GM19463 (cell line): ENCODE data around the gene TMCC2.
"Not testable (repeated sequence)": the region's sequence is repeated elsewhere in the genome, so short reads cannot be mapped to it uniquely, and the experiment has no call there.

Experiments used
- ATAC-seq: cut with Tn5 transposase; IDR thresholded peaks from one replicate; pipeline ENCODE4 v1.9.1; 2021; ENCODE audit warnings: mild to moderate bottlenecking, moderate library complexity; ENCODE audit not compliant: unreplicated experiment

TMCC2 gene

DNA sequence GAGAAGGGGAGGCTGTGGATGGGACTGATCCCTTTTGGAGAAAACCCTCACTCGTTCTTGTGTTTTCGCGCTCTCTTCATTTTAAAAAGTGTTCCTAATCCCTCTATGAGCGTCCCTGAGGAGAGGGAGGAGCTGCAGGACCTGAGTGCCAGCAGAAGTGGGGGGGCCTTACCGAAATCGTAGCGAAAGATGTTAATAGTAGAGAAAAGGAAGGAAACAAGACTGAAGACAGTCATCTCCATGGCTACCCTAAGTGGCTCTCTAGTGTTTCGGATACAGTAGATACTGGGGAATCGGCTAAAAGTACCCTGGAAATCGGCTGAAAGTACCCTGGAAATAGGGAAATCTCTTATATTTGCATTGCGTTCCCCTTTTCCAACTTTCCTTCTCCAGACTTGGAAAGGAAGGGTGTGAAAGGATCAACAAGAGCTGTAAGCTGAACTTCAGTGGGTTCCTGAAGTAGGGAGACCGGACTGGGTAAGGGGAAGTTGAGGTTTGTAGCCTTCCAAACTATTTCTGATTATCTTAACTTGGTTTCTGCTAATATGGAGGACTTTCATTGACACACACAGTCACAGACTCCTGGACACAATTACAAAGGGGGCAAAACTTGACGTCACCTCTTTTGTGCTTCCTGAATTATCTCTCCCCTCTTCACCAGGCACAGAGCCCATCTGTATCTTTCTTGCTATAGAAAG, 15.8 kb upstream of the TMCC2 start:
- ATAC-seq, result no peak

DNA sequence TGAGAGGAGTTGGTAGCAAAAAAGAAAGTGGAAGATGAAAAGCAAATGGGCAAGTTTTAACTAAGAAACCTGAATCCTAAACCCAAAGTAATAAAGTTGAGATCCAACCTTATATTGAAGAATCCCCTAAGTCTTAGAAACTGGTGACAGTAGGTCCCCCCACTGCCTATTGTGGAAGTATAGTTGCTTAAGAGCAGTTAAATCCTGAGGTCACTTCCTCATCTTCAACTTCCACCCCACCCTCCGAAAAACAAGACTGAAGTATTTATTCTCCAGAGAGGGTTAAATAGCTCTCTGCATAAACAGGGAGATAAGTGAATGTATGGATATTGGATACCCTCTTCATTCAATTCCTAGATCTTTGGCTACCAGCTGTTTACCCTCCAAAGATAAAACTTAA, 13.0 kb upstream of the TMCC2 start:
- ATAC-seq, result no peak

DNA sequence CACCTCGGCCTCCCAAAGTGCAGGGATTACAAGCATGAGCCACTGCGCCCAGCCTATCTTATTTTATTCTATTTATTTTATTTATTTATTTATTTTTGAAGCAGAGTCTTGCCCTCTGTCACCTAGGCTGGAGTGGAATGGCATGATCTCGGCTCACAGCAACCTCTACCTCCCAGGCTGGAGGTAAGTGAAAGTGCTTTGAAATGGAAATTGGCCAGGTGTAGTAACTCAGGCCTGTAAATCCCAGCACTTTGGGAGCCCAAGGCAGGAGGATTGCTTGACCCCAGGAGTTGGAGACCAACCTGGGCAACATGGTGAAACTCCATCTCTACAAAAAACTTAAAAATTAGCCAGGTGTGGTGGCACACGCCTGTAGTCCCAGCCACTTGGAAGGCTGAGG, 11.2 kb upstream of the TMCC2 start:
- ATAC-seq, result no peak

DNA sequence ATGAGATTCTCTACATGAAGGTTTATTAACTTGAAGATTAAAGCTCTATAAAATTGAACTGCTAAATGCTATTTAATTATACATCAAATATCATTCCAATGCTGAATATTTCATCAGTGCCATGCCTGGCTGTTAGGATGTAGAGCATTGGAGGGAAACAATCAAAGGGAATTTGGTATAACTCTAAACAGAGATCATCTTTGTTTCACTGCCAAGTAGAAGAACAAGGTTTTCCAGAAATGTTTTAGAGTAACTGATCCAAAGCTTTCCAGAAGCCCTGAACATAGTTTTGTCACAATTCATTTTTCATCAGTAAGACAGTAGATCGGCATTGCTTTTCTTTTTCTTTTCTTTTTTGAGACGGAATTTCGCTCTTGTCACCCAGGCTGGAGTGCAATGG, 10.3 kb upstream of the TMCC2 start:
- ATAC-seq, result no peak

DNA sequence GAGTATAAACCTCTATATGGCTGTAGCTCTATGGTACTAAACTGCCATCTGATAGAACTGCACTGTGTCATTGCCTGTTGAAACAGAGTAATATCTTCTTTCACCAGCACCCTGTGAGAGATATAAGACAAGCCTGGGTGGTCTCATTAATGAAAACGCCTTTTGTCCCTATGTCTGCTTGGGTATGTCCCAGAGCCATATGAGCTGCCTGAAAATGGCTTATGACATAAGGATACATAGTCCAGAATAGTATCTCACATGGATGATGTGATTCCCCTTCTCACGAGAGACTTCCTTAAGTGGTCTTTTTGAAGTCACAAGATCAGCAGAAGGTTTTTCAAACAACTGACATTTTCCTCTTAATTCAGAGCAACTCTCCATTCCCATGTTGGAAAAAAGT, 7.3 kb upstream of the TMCC2 start:
- ATAC-seq, result no peak

DNA sequence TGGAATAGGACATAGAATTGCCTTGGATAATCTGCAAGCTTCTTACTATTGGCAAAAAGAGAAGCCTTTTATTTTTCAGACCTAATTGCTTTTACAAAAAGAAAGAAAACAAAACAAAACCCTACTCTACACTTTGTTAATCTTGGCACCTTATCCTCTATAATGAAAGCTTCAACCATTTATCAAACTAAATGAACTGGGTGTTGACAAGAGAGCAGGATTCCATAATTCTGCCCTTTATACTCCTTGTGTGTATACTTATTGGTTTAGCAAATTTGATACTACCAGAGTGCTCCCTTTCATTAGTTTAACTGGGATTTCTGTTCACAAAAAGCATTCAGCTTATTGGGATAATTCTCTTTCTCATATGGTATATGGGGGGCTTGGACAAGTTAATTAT, 3.0 kb upstream of the TMCC2 start:
- no peak for ATAC-seq

DNA sequence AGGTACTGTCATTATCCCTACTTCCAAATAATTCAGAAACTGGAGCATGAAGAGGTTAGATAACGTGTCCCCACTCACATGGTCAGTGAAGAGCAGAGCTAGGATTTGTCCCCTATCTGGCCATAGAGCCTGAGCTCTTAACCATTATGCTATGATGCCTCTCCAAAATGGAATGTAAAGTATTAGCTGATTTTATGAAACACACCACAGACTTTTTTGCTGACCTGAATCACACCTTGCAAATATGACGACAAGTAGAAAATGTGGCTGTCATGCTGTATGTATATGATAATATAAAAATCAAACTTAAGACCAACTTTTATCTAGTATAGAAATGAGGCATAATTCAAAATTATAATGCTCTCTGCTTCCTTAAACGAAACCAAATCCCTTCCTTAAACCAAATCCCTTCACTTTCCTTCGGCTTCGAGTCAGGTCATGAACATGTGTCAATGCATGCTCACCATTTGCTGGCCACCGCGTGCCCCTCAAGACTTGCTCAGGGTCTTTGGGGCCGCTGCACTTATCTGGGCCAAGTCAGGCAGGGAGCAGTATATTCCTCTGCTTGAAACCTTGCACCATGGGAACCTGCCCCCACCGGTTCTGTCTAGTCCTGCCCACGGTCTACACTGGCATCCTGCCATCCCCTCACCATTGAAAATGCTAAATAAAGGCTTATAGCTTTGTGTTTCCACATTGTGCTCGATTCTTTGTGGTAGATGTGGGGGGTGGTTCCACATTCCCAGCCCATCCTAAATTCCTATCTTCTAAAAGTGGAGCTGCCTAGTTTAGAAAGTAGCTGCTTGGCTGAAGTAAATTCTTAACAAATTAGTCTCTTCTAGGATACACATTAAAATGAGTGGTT, 1.6 kb upstream of the TMCC2 start:
- no peak for ATAC-seq

DNA sequence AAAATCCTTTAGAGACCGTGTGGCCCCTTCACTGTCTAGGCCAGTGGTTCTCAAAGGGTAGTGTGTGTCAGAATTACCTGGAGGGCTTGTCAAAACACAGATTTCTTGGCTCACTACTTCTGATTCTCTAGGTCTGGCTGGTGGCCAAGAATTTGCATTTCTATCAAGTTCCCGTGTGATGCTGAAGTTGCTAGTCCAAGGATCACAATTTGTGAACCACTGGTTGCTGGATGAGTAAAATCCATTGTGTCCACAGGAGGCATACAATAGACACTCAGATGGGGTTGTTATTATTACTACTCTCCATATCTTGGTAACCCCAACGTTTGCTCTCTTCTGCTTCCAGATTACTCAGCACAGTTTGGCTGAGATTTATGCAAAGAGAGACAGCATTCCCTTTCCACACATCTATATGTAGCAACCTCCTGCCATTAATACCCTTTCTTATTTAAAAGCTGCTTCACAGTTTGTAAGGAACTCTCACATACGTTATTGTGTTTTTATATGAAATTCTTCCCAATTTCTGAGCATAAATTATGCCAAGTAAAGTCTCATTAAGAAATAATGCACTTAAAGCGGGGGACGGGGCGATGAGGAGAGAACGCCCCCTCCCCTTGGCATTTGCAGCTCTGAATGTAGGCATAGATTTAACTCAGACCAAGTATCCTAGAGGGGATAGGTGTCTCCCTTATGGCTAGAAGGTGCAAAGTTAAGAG, 720 bp upstream of the TMCC2 start:
- no peak for ATAC-seq

DNA sequence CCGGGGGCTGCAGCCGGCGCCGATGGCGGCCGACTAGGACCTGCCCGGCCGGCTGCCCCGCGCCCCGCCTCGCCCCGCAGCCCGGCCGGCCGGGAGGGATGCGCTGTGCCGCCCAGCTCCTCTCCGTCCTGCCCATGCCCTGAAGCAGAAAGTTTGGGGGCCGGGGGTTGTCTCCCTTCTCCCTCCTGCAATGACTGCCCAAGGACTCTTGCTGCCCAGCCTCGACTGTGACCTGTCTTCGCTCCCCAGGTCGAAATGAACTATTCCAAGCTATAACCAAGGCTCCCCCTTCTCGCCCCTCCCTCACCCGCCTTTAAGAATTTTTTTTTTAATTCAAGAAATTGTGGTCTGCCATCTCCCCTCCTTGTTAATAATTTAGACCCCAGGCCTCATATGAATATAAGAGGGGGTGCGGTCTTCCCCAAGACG, 361 bp downstream of the TMCC2 start:
- no peak for ATAC-seq

DNA sequence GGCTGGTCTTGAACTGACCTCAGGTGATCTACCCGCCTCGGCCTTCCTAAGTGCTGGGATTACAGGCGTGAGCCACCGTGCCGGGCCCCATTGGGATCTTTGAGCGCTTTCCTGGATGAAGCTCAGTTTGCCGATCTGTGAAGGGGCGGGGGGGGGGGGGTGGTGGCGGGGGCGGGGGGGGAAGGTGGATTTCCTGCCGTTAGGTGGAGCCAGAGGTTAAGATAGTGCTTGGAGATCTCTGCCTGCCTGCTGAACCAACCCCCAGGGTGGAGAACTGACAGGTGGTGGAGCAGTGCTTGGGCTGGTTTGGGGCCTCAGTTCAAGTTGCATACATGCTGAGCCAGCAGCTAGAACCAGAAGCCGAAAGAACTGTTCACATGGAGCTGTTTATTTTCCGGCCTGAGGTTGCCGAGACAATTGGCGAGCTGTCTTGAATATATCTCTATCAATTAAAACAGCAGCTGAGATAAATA, 1.7 kb downstream of the TMCC2 start:
- ATAC-seq, result no peak

DNA sequence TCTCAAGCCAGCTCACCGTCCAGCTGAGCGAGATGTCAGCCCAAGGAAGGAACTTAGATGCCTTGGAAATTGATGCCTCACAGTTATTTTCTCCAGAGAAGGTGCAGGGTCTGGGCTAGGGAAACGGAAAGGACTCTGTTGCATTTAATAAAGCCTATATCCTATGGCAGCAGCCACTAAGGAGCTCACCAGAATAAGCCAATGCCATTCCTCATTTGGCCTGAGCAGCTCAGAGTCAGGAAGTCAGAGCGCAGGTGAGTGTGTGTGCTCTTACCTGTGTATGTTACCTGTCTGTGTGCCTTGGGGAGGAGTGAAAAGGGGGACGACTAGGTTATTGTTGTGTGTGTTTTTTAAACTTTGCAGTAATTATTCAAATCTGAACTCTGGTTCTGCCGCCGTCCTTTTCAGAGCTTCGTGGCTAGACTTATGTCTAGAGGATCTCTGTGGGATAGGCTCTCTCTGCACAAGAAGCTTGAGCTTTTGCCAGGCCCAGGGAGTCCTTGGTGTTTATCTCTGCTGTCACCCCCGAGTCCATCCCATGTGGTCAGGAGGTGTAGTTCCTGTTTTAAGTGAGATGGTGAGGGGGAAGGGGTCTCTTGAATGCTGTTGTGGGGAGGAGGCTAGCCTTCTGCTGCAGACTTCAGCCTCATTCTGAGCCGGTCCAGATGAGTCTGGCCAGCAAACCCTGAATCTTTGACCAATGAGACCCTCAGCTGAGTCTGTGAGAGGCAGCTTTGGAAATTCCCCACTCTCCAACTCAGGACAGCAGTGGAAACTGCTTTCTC, 2.4 kb downstream of the TMCC2 start:
- no peak for ATAC-seq

DNA sequence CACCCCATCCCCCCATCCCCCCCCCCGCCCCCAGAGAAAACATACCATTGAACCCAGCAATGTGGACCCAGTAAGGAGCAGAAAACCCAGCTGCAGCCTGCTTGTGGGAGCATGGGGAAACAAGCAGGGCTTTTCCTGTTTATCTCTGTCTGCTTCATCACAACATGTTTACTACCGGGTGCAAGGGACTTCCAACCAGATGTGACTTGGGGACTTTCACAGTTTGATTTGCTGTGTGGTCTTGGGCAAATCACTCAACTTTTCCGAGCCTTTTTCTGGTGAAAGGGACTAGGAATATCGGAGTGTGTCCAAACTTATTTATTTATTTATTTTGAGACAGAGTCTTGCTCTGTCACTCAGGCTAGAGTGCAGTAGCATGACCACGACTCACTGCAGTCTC, 3.2 kb downstream of the TMCC2 start:
- no peak for ATAC-seq

DNA sequence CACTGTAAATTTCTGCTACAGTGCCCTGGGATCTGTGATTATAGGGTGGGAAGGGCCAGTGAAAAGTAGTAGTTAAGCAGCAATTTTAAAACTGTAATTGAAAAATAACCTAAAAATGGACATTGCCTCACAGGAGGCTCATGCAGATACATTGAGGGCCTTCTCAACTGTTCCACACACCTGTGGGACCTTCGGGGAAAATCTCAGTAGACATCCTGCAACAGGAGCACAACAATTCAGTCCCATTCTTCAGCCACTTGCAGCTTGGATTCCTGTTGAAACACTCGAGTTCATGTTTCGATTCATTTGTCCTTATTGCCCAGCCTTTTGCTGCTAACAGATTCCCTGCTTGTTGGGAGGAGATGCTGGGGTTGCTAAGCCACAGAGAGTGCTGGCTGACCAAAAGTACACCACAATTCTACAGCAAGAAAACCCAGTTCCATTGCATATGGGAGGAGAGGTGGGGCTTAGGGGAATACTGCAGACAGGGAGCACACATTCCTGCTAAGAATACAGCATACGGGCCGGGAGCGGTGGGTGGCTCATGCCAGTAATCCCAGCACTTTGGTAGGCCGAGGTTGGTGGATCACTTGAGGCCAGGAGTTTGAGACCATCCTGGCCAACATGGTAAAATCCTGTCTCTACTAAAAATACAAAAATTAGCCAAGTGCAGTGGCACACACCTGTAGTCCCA, 4.5 kb downstream of the TMCC2 start:
- no peak for ATAC-seq

DNA sequence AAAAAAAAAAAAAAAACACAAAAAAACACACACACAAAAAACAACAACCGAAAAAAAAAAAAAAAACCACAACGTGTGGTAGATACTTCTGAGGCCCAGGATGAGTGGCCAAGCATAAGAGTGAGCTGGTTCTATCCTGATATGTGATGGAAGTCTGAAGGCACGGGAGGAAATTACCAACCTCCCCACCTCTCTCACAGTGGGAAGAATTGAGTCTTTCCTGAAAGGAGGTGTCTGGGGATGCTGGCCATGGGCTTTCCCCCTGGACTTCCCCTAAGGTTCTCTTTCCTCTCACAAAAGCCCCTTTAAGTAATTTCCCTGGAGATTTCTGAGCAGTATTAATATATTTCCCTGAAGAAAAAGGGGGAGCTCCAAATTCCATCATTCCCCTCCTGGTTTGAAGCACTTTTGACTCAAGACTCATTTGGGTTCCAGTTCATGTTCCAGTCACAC, 5.2 kb downstream of the TMCC2 start:
- no peak for ATAC-seq

DNA sequence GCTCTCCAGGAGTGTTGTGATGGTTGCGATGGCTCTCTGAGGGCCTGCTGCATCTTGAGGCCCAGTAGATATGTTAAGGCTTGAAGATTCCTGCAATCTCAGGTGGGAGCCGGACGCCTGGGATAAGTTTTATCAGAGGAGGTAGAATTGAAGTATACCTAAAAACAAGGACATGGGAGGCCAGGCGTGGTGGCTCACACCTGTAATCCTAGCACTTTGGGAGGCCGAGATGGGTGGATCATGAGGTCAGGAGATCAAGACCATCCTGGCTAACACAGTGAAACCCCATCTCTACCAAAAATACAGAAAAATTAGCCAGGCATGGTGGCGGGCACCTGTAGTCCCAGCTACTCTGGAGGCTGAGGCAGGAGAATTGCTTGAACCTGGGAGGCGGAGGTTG, 6.2 kb downstream of the TMCC2 start:
- ATAC-seq, result not testable (repeated sequence)

DNA sequence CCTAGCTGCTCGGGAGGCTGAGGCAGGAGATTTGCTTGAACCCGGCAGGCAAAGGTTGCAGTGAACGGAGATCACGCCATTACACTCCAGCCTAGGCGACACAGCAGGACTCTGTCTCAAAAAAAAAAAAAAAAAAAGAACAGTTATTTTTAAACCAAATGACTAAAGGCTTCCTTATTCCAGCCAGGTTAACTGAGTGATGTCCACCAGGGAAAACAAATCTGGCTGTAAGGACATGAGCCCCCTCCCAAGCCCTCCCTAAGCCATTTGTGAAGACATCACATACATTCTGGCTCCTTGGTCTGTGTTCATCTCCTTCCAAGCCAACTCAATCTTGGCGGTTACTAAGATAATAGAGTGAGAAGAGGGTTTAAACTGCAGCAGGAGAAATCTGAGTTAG, 8.2 kb downstream of the TMCC2 start:
- no peak for ATAC-seq

DNA sequence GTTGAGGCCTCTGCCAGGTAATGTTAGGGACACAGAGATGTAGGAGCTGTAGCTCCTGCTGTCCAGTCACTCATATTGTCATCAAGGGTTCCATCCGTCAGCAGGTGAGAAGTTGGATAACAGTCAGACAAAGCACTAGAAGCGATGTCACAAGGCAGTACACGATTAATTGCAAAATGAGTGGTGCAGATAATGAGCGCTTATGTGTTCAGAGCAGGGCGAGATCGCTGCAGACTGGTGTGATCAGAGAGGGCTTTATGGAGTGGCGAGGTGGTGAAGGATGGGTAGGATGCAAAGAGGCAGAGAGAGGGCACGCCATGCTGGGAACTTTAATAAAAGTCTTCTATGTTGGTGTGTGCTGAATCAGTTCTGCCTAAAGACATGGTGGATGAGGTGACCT, 8.8 kb downstream of the TMCC2 start:
- no peak for ATAC-seq

DNA sequence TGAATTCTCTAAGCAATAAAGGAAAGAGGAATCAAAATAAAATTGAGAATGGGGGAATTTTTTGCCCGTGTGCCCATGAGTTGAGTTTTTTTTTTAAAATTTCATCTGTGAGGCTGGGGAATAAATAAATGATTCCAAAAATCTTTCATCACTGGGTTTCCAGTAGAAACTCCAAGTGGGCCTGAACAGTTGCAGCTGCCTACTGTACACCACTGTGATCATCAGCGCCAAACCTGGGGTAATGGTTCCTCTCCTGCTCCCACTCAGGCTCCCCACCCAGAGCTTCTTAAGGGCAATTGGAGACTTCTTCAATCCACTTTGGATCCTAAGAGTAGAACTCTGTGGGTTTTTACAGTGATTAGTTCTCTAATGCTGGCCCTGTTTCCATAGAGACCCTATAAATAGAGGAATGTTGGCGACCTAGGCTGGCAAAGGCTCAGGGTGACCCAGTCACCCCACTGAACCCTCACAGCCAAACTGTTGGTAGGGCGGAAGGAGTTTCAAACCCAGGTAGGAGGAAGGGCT, 9.3 kb downstream of the TMCC2 start:
- no peak for ATAC-seq

DNA sequence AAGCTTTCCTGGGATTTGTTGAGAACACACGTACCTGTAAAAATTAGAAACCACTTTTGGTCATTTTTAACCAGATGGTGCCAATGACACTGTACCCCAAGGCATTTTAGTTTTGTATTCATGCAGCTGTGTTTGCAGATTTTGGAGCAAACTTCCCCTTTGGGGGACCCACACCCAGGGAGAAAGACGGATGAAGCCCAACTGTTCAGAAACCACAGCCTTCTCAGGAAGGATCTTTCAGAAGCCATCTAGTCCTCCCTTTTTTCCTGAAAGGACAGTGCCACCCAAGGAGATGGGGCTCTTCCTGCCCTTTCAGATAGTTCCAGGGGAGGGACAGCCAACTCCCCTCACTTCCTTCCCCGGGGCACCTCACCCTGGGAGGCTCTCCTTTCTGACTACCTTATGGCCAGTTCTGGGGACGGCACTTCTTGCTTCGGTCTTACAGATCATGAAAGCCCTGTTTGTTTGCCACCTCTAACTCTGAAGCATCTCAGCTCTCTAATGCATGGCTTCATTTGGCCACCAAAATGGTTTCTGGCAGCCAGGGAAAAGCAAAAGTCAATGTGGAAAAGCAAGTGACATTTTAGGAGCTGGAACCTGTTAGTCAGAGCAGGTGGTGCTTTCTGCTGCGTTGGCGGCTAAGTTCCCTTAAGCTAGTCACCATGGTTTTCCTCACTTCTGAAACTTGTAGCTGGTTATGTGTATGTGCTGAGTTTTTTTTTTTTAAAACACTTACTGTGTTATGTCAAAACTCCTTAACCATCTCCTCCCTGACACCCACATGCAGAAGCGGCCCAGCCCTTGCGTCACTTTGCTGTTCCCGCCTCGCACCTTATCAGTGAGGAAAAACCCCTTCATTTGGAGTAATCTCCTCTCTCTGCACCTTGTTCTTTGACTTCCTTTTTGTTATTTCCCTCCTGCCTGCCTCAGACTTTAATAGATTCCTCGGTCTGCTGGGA, 10.1 kb downstream of the TMCC2 start:
- no peak for ATAC-seq
